PC-3 (cell line): ENCODE results near the gene PEX6. TPM values are rescaled to one million over a fixed set of nuclear protein-coding genes. Genes with fewer than 3 reads are reported as not detected.

Experiments
- ATAC-seq: fragments of 200-7000 bp; cut with Tn5 transposase; 2 replicates; pipeline ENCODE4 v1.9.1; 2020; ENCODE audit warnings: mild to moderate bottlenecking, moderate library complexity
- BruUV-seq: library from RNA; stranded (reverse); fragments of 400-500 nt; replicated peaks from 2 replicates; lab custom pipeline; 2021; lab: Mats Ljungman, UMichigan
- CTCF ChIA-PET: fragments of 300-600 bp; sonication (Branson Sonifier 250); formaldehyde crosslinking; loops from one replicate; lab custom pipeline; 2022; ENCODE audit warnings: antibody characterized with exemption; lab: Charles Lee
- POLR2A ChIA-PET: fragments of 300-600 bp; sonication (Branson Sonifier 250); formaldehyde crosslinking; loops from one replicate; lab custom pipeline; 2022; ENCODE audit warnings: antibody characterized with exemption; ENCODE audit not compliant: unreplicated experiment; lab: Charles Lee
- DNase-seq: peaks from one replicate; pipeline ENCODE4 v3.0.0-alpha.2; 2015
- H2AFZ ChIP-seq: fragments of 300-600 bp; sonication (generic); 2 replicates; pipeline ENCODE4 v1.6.0; 2016; ENCODE audit warnings: antibody characterized with exemption, low read length
- H3F3A ChIP-seq: fragments of 300-600 bp; sonication (generic); one replicate; pipeline ENCODE4 v1.6.0; 2017; ENCODE audit warnings: antibody characterized with exemption, low read length, control low read depth, mild to moderate bottlenecking; ENCODE audit not compliant: unreplicated experiment
- H3K27ac ChIP-seq: fragments of 300-600 bp; sonication (generic); 2 replicates; pipeline ENCODE4 v1.5.1; 2016; ENCODE audit warnings: mild to moderate bottlenecking, low read length
- H3K27me3 ChIP-seq: fragments of 300-600 bp; sonication (generic); 2 replicates; pipeline ENCODE4 v1.6.1; 2016; ENCODE audit warnings: low read length, mixed read lengths
- H3K36me3 ChIP-seq: fragments of 300-600 bp; sonication (generic); 2 replicates; pipeline ENCODE4 v1.6.1; 2016; ENCODE audit warnings: low read depth, mixed run types, low read length, mixed read lengths
- H3K4me1 ChIP-seq: fragments of 300-600 bp; sonication (generic); 2 replicates; pipeline ENCODE4 v1.5.1; 2016; ENCODE audit warnings: low read length; ENCODE audit not compliant: insufficient read depth
- H3K4me2 ChIP-seq: fragments of 300-600 bp; sonication (generic); 2 replicates; pipeline ENCODE4 v1.6.0; 2016; ENCODE audit warnings: low read length
- H3K4me3 ChIP-seq: fragments of 300-600 bp; sonication (generic); 2 replicates; pipeline ENCODE4 v1.5.1; 2016; ENCODE audit warnings: mild to moderate bottlenecking, low read length, mixed read lengths
- H3K79me2 ChIP-seq: fragments of 300-600 bp; sonication (generic); 2 replicates; pipeline ENCODE4 v1.6.1; 2017; ENCODE audit warnings: low read length, mixed read lengths
- H3K9ac ChIP-seq: fragments of 300-600 bp; sonication (generic); 2 replicates; pipeline ENCODE4 v1.6.0; 2016; ENCODE audit warnings: mild to moderate bottlenecking, low read length
- H3K9me2 ChIP-seq: fragments of 300-600 bp; sonication (generic); replicated peaks from 2 replicates; pipeline ENCODE4 v1.6.1; 2016; ENCODE audit warnings: mixed run types, low read length, mixed read lengths
- H3K9me3 ChIP-seq: fragments of 300-600 bp; sonication (generic); 2 replicates; pipeline ENCODE4 v1.6.1; 2016; ENCODE audit warnings: low read length, mixed read lengths
- H4K20me1 ChIP-seq: fragments of 300-600 bp; sonication (generic); 2 replicates; pipeline ENCODE4 v1.6.1; 2016; ENCODE audit warnings: low read length, mixed read lengths
- CTCF ChIP-seq: fragments of 300-600 bp; sonication (generic); conservative IDR thresholded peaks from 2 replicates; pipeline ENCODE4 v1.5.1; 2017; ENCODE audit warnings: antibody characterized with exemption, low read depth, mild to moderate bottlenecking, low read length
- EZH2 ChIP-seq: fragments of 300-600 bp; sonication (generic); IDR thresholded peaks from one replicate; pipeline ENCODE4 v1.6.1; 2017; ENCODE audit warnings: antibody characterized with exemption, mild to moderate bottlenecking, low read length; ENCODE audit not compliant: unreplicated experiment
- EZH2phosphoT487 ChIP-seq: fragments of 300-600 bp; sonication (generic); IDR thresholded peaks from 2 replicates; pipeline ENCODE4 v1.6.1; 2018; ENCODE audit warnings: mild to moderate bottlenecking, antibody characterized with exemption, low read length, borderline replicate concordance
- intact Hi-C: fragments of 100-400 bp; cut with micrococcal nuclease; formaldehyde crosslinking; loops from 2 replicates; pipeline ENCODE4 v1.9.0; 2023
- total RNA-seq: library from RNA; depleted of rRNA; stranded (reverse); fragments of >200 nt; gene quantifications from 2 replicates; pipeline ENCODE4 v1.2.3, GENCODE V29; 2014

Gene PEX6
- total RNA-seq, 1 experiment from 2014 or later, result 35.9 TPM

DNA sequence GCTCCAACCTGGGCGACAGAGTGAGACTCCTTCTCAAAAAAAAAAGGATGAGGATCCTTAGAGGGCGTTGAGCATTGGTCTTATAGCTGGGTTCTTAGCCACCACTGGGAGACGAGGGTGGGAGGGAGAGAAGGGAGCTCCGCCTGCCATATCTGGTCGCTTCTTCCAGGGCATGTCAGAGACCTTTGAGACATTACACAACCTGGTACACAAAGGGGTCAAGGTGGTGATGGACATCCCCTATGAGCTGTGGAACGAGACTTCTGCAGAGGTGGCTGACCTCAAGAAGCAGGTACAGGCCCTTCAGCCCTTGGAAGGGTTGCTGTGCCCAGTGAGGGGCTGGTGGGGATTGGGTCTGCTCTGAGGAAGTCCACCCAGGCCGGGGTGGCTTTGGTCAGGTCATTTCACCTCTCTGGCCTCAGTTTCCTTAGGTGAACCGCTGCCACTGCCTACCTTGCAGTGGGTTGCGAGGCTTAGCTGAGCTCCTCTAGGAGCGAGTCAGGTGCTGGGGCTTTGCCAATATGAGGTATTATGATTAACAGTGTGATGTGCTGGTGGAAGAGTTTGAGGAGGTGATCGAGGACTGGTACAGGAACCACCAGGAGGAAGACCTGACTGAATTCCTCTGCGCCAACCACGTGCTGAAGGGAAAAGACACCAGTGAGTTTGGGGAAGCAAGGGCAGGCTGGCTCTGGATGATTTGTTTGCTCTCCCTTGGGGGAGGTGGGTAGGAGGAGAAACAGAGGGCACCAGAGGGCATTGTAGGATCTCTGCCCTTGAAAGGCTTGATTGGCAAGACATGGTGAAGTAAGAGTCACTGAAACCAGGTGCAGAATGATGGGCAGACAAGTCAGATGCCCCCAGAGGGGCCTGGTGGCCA is 41.2 kb downstream of the PEX6 start:
- Histone ChIP-seq H3K9me2 (no peaks in the 10 kb centered on the region), H3K9ac (no peak overlapping the region), H3F3A (no peaks in the 10 kb centered on the region), H3K4me2 (no peak overlapping the region), H3K79me2 (peaks cover 13% of the 10 kb centered on the region), H3K36me3 (peaks cover 21% of the 10 kb centered on the region; the same call in 1 of the 2 replicates), H3K4me1 (no peaks in the 10 kb centered on the region; the same call in 1 of the 2 replicates), H3K4me3 (no peak overlapping the region), H2AFZ (no peak overlapping the region), H3K27me3 (no peaks in the 10 kb centered on the region), H3K27ac (no peak overlapping the region), H3K9me3 (no peaks in the 10 kb centered on the region), H4K20me1 (no peaks in the 10 kb centered on the region)
- TF ChIP-seq EZH2phosphoT487 (no peak), CTCF (no peak), EZH2 (no peak)
- ATAC-seq (peak; percentile 78), DNase-seq (peak; percentile 60)
- ChIA-PET CTCF (no interaction called here), POLR2A (interaction anchor here (0.5 to 0.7 kb wide), 2 partner anchors 8 to 76 kb away, joined by 3 to 9 read pairs; partner anchors contain the start of genes CNPY3 and KLHDC3)
- intact Hi-C loops, result no loop called here
- BruUV-seq, result no TSS peak

DNA sequence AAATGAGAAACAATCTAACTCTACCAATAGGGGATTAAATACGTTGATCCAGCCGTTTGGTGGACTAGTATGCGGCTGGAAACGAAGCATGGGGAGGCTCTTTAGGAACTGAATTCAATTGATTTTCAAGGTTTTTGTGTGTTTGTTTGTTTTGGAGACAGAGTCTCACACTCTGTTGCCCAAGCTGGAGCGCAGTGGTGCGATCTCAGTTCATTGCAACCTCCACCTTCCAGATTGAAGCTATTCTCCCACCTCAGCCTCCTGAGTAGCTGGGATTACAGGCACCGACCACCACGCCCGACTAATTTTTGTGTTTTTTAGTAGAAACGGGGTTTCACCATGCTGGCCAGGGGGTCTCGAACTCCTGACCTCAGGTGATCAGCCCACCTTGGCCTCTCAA is 42.6 kb downstream of the PEX6 start:
- Histone ChIP-seq H3K4me2 (no peak overlapping the region), H3K36me3 (peaks cover 21% of the 10 kb centered on the region; the same call in 1 of the 2 replicates), H4K20me1 (no peaks in the 10 kb centered on the region), H3K27me3 (no peaks in the 10 kb centered on the region), H3F3A (no peaks in the 10 kb centered on the region), H3K9ac (no peak overlapping the region), H3K9me3 (no peaks in the 10 kb centered on the region), H3K9me2 (no peaks in the 10 kb centered on the region), H2AFZ (no peak overlapping the region), H3K79me2 (peaks cover 26% of the 10 kb centered on the region), H3K27ac (no peak overlapping the region), H3K4me3 (no peak overlapping the region), H3K4me1 (no peaks in the 10 kb centered on the region; the same call in 1 of the 2 replicates)
- no TSS peak for BruUV-seq
- CTCF ChIA-PET, result no interaction called here
- POLR2A ChIA-PET, result no interaction called here
- intact Hi-C loops, result no loop called here
- DNase-seq (no peak), ATAC-seq (no peak)
- TF ChIP-seq EZH2 (no peak), CTCF (no peak), EZH2phosphoT487 (no peak)

DNA sequence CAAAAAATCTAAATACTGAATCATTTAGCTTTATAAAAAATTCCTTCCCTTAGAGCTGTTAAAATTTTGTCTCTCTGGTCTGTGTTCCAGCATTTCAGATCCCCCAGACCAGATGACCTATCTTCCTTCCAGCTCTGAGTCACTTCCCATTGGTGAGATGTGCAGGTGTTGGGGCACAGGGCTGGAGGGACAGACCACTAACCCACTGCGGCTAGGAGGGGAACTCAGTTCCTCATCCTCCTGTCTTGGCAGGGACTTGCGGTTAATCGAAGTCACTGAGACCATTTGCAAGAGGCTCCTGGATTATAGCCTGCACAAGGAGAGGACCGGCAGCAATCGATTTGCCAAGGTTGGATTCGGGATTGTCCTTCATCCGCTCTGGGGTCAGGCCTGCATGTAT is 43.7 kb downstream of the PEX6 start:
- H3K36me3 ChIP-seq, result peaks cover 21% of the 10 kb centered on the region; the same call in 1 of the 2 replicates
- H3K4me1 ChIP-seq, result peaks cover 6% of the 10 kb centered on the region; the same call in 1 of the 2 replicates
- TF ChIP-seq CTCF, result no peak
- no peak for TF ChIP-seq EZH2
- no peak for TF ChIP-seq EZH2phosphoT487
- intact Hi-C loops, result no loop called here
- no peak overlapping the region for H3K27ac ChIP-seq
- H3K27me3 ChIP-seq, result no peaks in the 10 kb centered on the region
- H3K9me3 ChIP-seq, result no peaks in the 10 kb centered on the region
- no TSS peak for BruUV-seq
- ChIA-PET CTCF (no interaction called here), POLR2A (no interaction called here)
- H2AFZ ChIP-seq, result no peak overlapping the region
- ATAC-seq (no peak), DNase-seq (no peak)
- no peaks in the 10 kb centered on the region for H4K20me1 ChIP-seq
- H3F3A ChIP-seq, result no peaks in the 10 kb centered on the region
- H3K4me2 ChIP-seq, result no peak overlapping the region
- no peak overlapping the region for H3K4me3 ChIP-seq
- H3K9me2 ChIP-seq, result no peaks in the 10 kb centered on the region
- peaks cover 37% of the 10 kb centered on the region for H3K79me2 ChIP-seq
- H3K9ac ChIP-seq, result no peak overlapping the region
